ENCODE results near the gene GMDS. TPM values are rescaled to one million over a fixed set of nuclear protein-coding genes. Genes with fewer than 3 reads are reported as not detected.

GMDS gene
- total RNA-seq, 1 experiment from 2014 or later, result 27.6 TPM

DNA sequence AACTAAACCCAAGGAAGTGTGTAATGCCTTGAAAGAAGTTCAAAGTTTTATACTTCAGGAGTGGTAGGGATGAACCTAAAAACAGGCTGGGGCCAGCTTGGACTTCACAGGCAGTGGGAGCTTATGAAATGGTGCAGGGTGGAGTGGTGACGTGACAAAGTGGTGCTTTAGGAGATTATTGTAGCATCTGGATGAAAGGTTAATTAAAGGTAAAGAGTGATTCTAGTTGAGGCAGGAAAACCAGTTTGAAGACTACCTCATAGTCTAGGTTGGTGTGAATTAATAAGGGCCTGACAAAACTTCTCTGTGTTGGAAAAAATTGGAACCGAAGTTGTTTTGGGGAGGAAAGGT, 30.5 kb upstream of the GMDS start:
- H3K27ac ChIP-seq (ENCODE audit: insufficient read length, low read depth, low read length), result no peak overlapping the region
- no peak overlapping the region for H2BK20ac ChIP-seq (ENCODE audit: low read depth, low read length, poor library complexity, severe bottlenecking)
- no peak overlapping the region for H4K5ac ChIP-seq (ENCODE audit: insufficient read length, low read depth, low read length)
- H2BK15ac ChIP-seq (ENCODE audit: low read depth, low read length), result no peak overlapping the region
- H3K79me1 ChIP-seq (ENCODE audit: insufficient read depth, low read depth, low read length, poor library complexity, severe bottlenecking), result no peaks in the 10 kb centered on the region
- H3K4ac ChIP-seq (ENCODE audit: low read depth, low read length), result no peak overlapping the region
- no peaks in the 10 kb centered on the region for H3K4me1 ChIP-seq (ENCODE audit: insufficient read depth, low read length)
- H3K23ac ChIP-seq (ENCODE audit: insufficient read length, low read depth, low read length), result no peak overlapping the region
- Mint-ChIP-seq H3K4me3 (no peak overlapping the region), H3K4me1 (peaks cover 3% of the 10 kb centered on the region in 2 experiments), H3K9me3 (peaks cover 13 to 21% of the 10 kb centered on the region in 2 experiments; a peak in 4 of 5 replicates), H3K27me3 (ENCODE audit: low read depth) (no peaks in the 10 kb centered on the region), H3K36me3 (ENCODE audit: insufficient read depth in 1 of 3, low read depth in 3 of 3) (peaks cover 0 to 28% (median 14%) of the 10 kb centered on the region in 3 experiments; a peak in 6 of 7 replicates), H3K27ac (no peak overlapping the region)
- no peaks in the 10 kb centered on the region for H3K23me2 ChIP-seq (ENCODE audit: insufficient read length, low read depth, low read length, poor library complexity, severe bottlenecking)
- H2AK5ac ChIP-seq (ENCODE audit: insufficient read length, low read length), result no peak overlapping the region
- H2BK5ac ChIP-seq (ENCODE audit: insufficient read length, low read length), result no peak overlapping the region
- no peak overlapping the region for H3K9ac ChIP-seq (ENCODE audit: extremely low read depth, insufficient read length, low read length)
- no peak overlapping the region for H2BK120ac ChIP-seq (ENCODE audit: low read depth, low read length, poor library complexity, severe bottlenecking)
- DNase-seq, result no peak
- no peak overlapping the region for H3K4me2 ChIP-seq (ENCODE audit: insufficient read depth, insufficient read length, low read length)
- H3K79me2 ChIP-seq (ENCODE audit: insufficient read depth, low read length), result no peaks in the 10 kb centered on the region
- no peaks in the 10 kb centered on the region for H3K9me3 ChIP-seq (ENCODE audit: control insufficient read depth, low read depth, low read length)
- H2AFZ ChIP-seq (ENCODE audit: low read length), result no peak overlapping the region
- no peak overlapping the region for H2BK12ac ChIP-seq (ENCODE audit: insufficient read length, low read depth, low read length)
- no peak overlapping the region for H4K8ac ChIP-seq (replicated peaks; ENCODE audit: insufficient read length, low read depth, low read length)
- no CpG with 5 or more reads among the region's 2 CpGs for WGBS (ENCODE audit: extremely low coverage, insufficient read length, low lambda C conversion rate)
- no peaks in the 10 kb centered on the region for H4K20me1 ChIP-seq (ENCODE audit: control insufficient read depth, insufficient read depth, insufficient read length)
- no peak overlapping the region for H3K56ac ChIP-seq (ENCODE audit: insufficient read length, low read depth, low read length)
- no peak overlapping the region for H4K91ac ChIP-seq (ENCODE audit: insufficient read length, low read depth, low read length)
- no peak overlapping the region for H3K18ac ChIP-seq (ENCODE audit: insufficient read length, low read depth, low read length)
- no peak overlapping the region for H3T11ph ChIP-seq (ENCODE audit: low read length)
- no peaks in the 10 kb centered on the region for H3K27me3 ChIP-seq (ENCODE audit: insufficient read depth, low read length)
- no peak overlapping the region for H3K14ac ChIP-seq (ENCODE audit: insufficient read depth, low read length)
- TF ChIP-seq CTCF (conservative IDR thresholded peaks at IDR 0.05), result no peak
